GM18499 (cell line): ENCODE results near the gene BABAM2.
"Not testable (repeated sequence)": the region's sequence is repeated elsewhere in the genome, so short reads cannot be mapped to it uniquely, and the experiment has no call there.

Experiments
- ATAC-seq: cut with Tn5 transposase; IDR thresholded peaks from one replicate; pipeline ENCODE4 v1.9.1; 2021; ENCODE audit warnings: moderate number of reproducible peaks; ENCODE audit not compliant: insufficient read depth, unreplicated experiment

The BABAM2 gene

GRCh38 chr2:28360058-28360717 lies 469.7 kb downstream of the BABAM2 start:
- no peak for ATAC-seq

- no peak for ATAC-seq
These were observed 470.3 kb downstream of the BABAM2 start for GRCh38 chr2:28360718-28361293.

GRCh38 chr2:28361991-28362710 lies 471.6 kb downstream of the BABAM2 start:
- no peak for ATAC-seq

GRCh38 chr2:28362991-28363521 lies 472.5 kb downstream of the BABAM2 start:
- ATAC-seq: no peak

- ATAC-seq: no peak
These were observed 473.3 kb downstream of the BABAM2 start for GRCh38 chr2:28363686-28364280.

GRCh38 chr2:28364610-28365009 lies 474.1 kb downstream of the BABAM2 start:
- no peak for ATAC-seq

GRCh38 chr2:28365158-28365557 lies 474.6 kb downstream of the BABAM2 start:
- ATAC-seq: no peak

- no peak for ATAC-seq
These were observed 475.6 kb downstream of the BABAM2 start for GRCh38 chr2:28366149-28366495.

GRCh38 chr2:28366496-28367282 lies 476.2 kb downstream of the BABAM2 start:
- no peak for ATAC-seq

- no peak for ATAC-seq
These were observed 477.3 kb downstream of the BABAM2 start for GRCh38 chr2:28367667-28368356.

- no peak for ATAC-seq
These were observed 477.8 kb downstream of the BABAM2 start for GRCh38 chr2:28368357-28368798.

- ATAC-seq: no peak
These were observed 478.8 kb downstream of the BABAM2 start for GRCh38 chr2:28369358-28369757.

- ATAC-seq: no peak
These were observed 479.8 kb downstream of the BABAM2 start for GRCh38 chr2:28370354-28370753.

- not testable (repeated sequence) for ATAC-seq
These were observed 481.2 kb downstream of the BABAM2 start for GRCh38 chr2:28371728-28372127.

GRCh38 chr2:28373854-28374253 lies 483.3 kb downstream of the BABAM2 start:
- ATAC-seq: no peak

- no peak for ATAC-seq
These were observed 483.8 kb downstream of the BABAM2 start for GRCh38 chr2:28374331-28374730.

- ATAC-seq: no peak
These were observed 484.7 kb downstream of the BABAM2 start for GRCh38 chr2:28375236-28375635.

GRCh38 chr2:28375742-28376631 lies 485.5 kb downstream of the BABAM2 start:
- no peak for ATAC-seq
